ENCODE measurements around the gene CA5A.
"Not testable (repeated sequence)": the region's sequence is repeated elsewhere in the genome, so short reads cannot be mapped to it uniquely, and the experiment has no call there.

CA5A gene

GRCh38 chr16:87897521-87898505, 38.5 kb downstream of the CA5A start:
- no peak for TF ChIP-seq CTCF (IDR thresholded peaks at IDR 0.05; ENCODE audit: borderline replicate concordance, insufficient read depth, low read depth, low read length)

GRCh38 chr16:87896924-87897520, 39.3 kb downstream of the CA5A start:
- not testable (repeated sequence) for H3K4me3 ChIP-seq (ENCODE audit: low read depth, low read length)

More at GRCh38 chr16:87897521-87898505, 38.5 kb downstream of the CA5A start:
- H3K4me3 ChIP-seq (ENCODE audit: low read depth, low read length): no peak overlapping the region

- H3K4me3 ChIP-seq (ENCODE audit: low read depth, low read length): not testable (repeated sequence)
Measured at GRCh38 chr16:87896176-87896890, 40.0 kb downstream of the CA5A start.

GRCh38 chr16:87895641-87896141, 40.6 kb downstream of the CA5A start:
- TF ChIP-seq CTCF (IDR thresholded peaks at IDR 0.05; ENCODE audit: borderline replicate concordance, insufficient read depth, low read depth, low read length): no peak
- no peak overlapping the region for H3K4me3 ChIP-seq (ENCODE audit: low read depth, low read length)

GRCh38 chr16:87894005-87894404, 42.3 kb downstream of the CA5A start:
- not testable (repeated sequence) for H3K4me3 ChIP-seq (ENCODE audit: low read depth, low read length)

- H3K4me3 ChIP-seq (ENCODE audit: low read depth, low read length): no peak overlapping the region
- no peak for TF ChIP-seq CTCF (IDR thresholded peaks at IDR 0.05; ENCODE audit: borderline replicate concordance, insufficient read depth, low read depth, low read length)
Measured at GRCh38 chr16:87891764-87892163, 44.6 kb downstream of the CA5A start.

GRCh38 chr16:87889762-87890161, 46.6 kb downstream of the CA5A start:
- 0 out of 2 replicates have a peak, but pooled peaks have one; percentile 18 for TF ChIP-seq CTCF (IDR thresholded peaks at IDR 0.05; ENCODE audit: borderline replicate concordance, insufficient read depth, low read depth, low read length)
- not testable (repeated sequence) for H3K4me3 ChIP-seq (ENCODE audit: low read depth, low read length)

- not testable (repeated sequence) for H3K4me3 ChIP-seq (ENCODE audit: low read depth, low read length)
Measured at GRCh38 chr16:87888346-87888745, 48.0 kb downstream of the CA5A start.

GRCh38 chr16:87887931-87888330, 48.4 kb downstream of the CA5A start:
- not testable (repeated sequence) for H3K4me3 ChIP-seq (ENCODE audit: low read depth, low read length)

- H3K4me3 ChIP-seq (ENCODE audit: low read depth, low read length): not testable (repeated sequence)
Measured at GRCh38 chr16:87885371-87885967, 50.9 kb downstream of the CA5A start.

Measured in GM12875 (cell line).